Measurements from ENCODE around the gene MRPL10. TPM values are rescaled to one million over a fixed set of nuclear protein-coding genes. Genes with fewer than 3 reads are reported as not detected.

The MRPL10 gene
- total and polyA plus RNA-seq, 2 donors (not counting 3 experiments of a cell fraction or from before 2014, with no cell fraction given), result 43.4 to 84.0 TPM

DNA sequence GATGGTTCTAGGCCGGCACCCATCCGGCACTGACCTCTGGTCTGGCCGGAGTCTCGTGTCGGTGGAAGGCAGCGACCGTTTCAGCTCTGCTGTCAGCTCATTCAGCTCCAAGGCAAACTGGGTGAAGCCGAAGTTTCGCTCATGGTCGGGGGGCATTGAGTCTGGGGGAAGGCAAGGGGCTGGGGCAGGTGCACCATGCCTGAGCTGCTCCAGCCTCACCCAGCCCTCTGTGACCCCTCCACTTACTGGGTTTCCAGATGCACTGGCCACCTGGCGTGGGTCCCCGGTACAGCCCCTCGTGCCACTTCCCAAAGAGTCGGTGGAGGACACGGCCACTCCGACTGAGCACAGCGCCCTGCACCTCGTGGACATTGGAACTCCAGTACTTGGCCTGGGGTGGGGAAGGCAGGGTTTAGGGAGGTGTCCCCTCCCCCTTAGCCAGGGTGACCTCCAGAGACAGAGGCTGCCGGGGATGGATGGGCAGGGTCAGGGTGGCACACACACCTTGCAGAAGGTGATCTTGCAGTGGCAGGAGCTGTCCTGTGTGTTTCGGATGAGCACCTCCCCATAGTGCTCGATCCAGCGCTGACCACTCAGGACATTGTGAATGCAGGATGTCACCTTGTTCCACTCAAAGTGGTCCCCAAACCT is 22.4 kb downstream of the MRPL10 start:
- H3K9me3 ChIP-seq (replicated peaks; ENCODE audit: control insufficient read depth, insufficient read depth, low read length), result no peaks in the 10 kb centered on the region
- H3K9ac ChIP-seq (replicated peaks; ENCODE audit: extremely low read depth, insufficient read depth, low read length), result no peak overlapping the region
- BruUV-seq (replicated peaks), result no TSS peak
- no peak overlapping the region for H3K4me2 ChIP-seq (ENCODE audit: insufficient read depth, low read length)
- ChIA-PET CTCF (no interaction called here), POLR2A (interaction anchor here (0.6 kb wide), 1 partner anchor 47 kb away, joined by 3 read pairs; no protein-coding TSS in a partner anchor)
- no peaks in the 10 kb centered on the region for H3K27me3 ChIP-seq (ENCODE audit: control insufficient read depth in 2 of 2, insufficient read depth in 2 of 2, low read length in 2 of 2)
- peaks cover 9% of the 10 kb centered on the region for H3K4me1 ChIP-seq (ENCODE audit: control insufficient read depth, extremely low read depth, insufficient read depth, low read length)
- H3K9me1 ChIP-seq (replicated peaks; ENCODE audit: control insufficient read depth, extremely low read depth, insufficient read depth, low read length), result no peaks in the 10 kb centered on the region
- no peak overlapping the region for H3K27ac ChIP-seq (ENCODE audit: insufficient read depth, low read depth, low read length)
- no peak overlapping the region for H2AFZ ChIP-seq (ENCODE audit: low read depth, low read length)
- H3K36me3 ChIP-seq (ENCODE audit: control insufficient read depth in 2 of 2, extremely low read depth in 1 of 2, insufficient read depth in 2 of 2, low read length in 2 of 2), result peaks cover 3 to 41% of the 10 kb centered on the region in 2 experiments
- no peak for DNase-seq (ENCODE audit: low read depth, low spot score)
- no peak for FAIRE-seq
- dilution Hi-C loops (cut with MboI; ENCODE audit: extremely low pct_ligation_motif_present, low sequenced_read_pairs) (no loop called here), intact Hi-C loops (cut with micrococcal nuclease) (no loop called here)
- TF ChIP-seq, protein P1, sequence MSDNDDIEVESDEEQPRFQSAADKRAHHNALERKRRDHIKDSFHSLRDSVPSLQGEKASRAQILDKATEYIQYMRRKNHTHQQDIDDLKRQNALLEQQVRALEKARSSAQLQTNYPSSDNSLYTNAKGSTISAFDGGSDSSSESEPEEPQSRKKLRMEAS (IDR thresholded peaks at IDR 0.05; ENCODE audit: insufficient read depth, insufficient read length), result no peak
- TF ChIP-seq POLR2A (IDR thresholded peaks at IDR 0.05; ENCODE audit: low read depth, low read length) (no peak), JUN (IDR thresholded peaks at IDR 0.05; ENCODE audit: borderline replicate concordance, insufficient read depth, insufficient read length, low read depth) (no peak), POLR2AphosphoS5 (IDR thresholded peaks at IDR 0.05; ENCODE audit: insufficient read depth, low read depth, low read length) (no peak), FOS (IDR thresholded peaks at IDR 0.05; ENCODE audit: borderline replicate concordance, insufficient read depth, low read length) (no peak), GATA2 (IDR thresholded peaks at IDR 0.05; ENCODE audit: insufficient read depth, insufficient read length, low read depth, low read length) (no peak), EZH2 (IDR thresholded peaks at IDR 0.05; ENCODE audit: borderline replicate concordance, low read depth, low read length, severe bottlenecking) (no peak), MYC (IDR thresholded peaks at IDR 0.05; ENCODE audit: low read depth, low read length) (no peak)
- TF ChIP-seq, protein P2, sequence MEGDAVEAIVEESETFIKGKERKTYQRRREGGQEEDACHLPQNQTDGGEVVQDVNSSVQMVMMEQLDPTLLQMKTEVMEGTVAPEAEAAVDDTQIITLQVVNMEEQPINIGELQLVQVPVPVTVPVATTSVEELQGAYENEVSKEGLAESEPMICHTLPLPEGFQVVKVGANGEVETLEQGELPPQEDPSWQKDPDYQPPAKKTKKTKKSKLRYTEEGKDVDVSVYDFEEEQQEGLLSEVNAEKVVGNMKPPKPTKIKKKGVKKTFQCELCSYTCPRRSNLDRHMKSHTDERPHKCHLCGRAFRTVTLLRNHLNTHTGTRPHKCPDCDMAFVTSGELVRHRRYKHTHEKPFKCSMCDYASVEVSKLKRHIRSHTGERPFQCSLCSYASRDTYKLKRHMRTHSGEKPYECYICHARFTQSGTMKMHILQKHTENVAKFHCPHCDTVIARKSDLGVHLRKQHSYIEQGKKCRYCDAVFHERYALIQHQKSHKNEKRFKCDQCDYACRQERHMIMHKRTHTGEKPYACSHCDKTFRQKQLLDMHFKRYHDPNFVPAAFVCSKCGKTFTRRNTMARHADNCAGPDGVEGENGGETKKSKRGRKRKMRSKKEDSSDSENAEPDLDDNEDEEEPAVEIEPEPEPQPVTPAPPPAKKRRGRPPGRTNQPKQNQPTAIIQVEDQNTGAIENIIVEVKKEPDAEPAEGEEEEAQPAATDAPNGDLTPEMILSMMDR (IDR thresholded peaks at IDR 0.05; ENCODE audit: extremely low read depth in 1 of 2, insufficient read depth in 1 of 2, low read depth in 1 of 2, low read length in 2 of 2), result no peak
- no peaks in the 10 kb centered on the region for H4K20me1 ChIP-seq (replicated peaks; ENCODE audit: control insufficient read depth, extremely low read depth, insufficient read depth, low read length)
- no peak overlapping the region for H3K4me3 ChIP-seq (replicated peaks in 1 of 3; ENCODE audit: insufficient read depth in 1 of 3, low read depth in 1 of 3, low read length in 3 of 3)
- no peaks in the 10 kb centered on the region for H3K79me2 ChIP-seq (ENCODE audit: control insufficient read depth, insufficient read depth, low read length)
